ENCODE results near the gene POTEG. TPM values are rescaled to one million over a fixed set of nuclear protein-coding genes. Genes with fewer than 3 reads are reported as not detected.
"Not testable (repeated sequence)": the region's sequence is repeated elsewhere in the genome, so short reads cannot be mapped to it uniquely, and the experiment has no call there.

The POTEG gene
- total RNA-seq, 1 donor from 2014 or later = not detected

DNA sequence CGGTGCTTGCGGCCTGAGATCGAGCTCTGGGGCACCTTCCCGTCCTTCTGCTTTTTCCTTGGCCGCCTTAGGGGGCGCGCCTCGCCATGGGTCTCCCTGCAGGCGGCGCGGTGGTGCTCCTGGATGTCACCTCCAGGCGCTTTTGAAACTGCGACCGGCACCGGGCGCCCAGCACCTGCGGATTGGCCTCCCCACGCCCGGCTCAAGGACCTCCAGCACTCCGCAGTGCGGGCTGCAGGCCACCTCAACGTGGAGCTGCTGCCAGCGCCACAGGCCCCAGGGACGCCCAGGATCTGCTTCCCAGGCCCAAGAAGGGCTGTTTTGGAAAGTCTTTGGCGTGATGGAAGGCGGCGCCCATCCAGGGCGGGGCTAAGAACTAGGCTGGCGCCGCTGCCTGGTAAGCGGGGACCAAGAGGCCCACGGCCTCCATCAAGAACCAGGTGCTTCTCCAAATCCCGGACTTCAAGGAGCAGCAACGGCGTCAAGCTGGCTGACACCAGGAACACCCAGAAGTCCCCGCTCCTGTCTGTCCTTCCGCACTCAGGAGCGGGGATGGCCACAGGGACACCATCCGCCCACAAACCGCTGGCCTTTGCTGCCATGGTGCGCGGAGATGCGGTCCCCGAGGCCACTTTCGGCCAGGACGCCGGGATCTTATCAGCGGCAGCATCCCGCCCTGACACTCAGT is 61.2 kb downstream of the POTEG start:
- not testable (repeated sequence) for DNase-seq

- not testable (repeated sequence) for DNase-seq
Observed at GRCh38 chr14:19371767-19372166, 62.4 kb downstream of the POTEG start.

DNA sequence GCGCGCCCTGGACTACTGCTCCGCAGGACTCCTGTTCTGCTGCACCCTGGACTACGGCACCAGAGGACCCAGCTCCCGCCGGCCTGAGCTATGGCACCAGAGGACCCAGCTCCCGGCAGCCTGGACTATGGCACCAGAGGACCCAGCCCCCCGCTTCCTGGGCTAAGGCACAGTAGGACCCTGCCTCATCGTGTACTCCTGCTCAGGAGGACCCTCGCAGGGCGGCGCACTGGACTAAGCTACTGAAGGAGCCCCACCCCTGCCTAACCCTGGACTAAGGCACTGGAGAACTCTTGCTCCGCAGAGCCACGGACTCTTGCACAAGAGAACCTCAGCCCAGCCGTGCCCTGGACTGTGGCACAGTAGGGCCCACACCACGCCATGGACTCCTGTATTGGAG is 71.3 kb downstream of the POTEG start:
- DNase-seq = not testable (repeated sequence)

- not testable (repeated sequence) for DNase-seq
Observed at GRCh38 chr14:19362323-19362722, 71.8 kb downstream of the POTEG start.

GRCh38 chr14:19361636-19362253 is 72.4 kb downstream of the POTEG start:
- DNase-seq = not testable (repeated sequence)

GRCh38 chr14:19360937-19361635 is 73.1 kb downstream of the POTEG start:
- DNase-seq = not testable (repeated sequence)

Small RNA genes lying within 50 kb of the gene (small RNA-seq; reads per million reads assigned to genes)
- gene RNU6-1268P (ENCODE audit: low replicate concordance) = not detected
